Chondrocyte (in vitro differentiated cells): ENCODE data around the gene INPP4B. TPM values are rescaled to one million over a fixed set of nuclear protein-coding genes. Genes with fewer than 3 reads are reported as not detected.

Source experiments
- DNase-seq: peaks from one replicate; pipeline ENCODE4 v3.0.0; 2021; ENCODE audit warnings: mixed read lengths, low spot score
- H3K27ac Mint-ChIP-seq: one replicate; pipeline ENCODE4 v1.8.0; 2021; ENCODE audit warnings: mild to moderate bottlenecking, moderate library complexity, mixed read lengths; ENCODE audit not compliant: unreplicated experiment
- H3K27me3 Mint-ChIP-seq: 2 replicates; pipeline ENCODE4 v1.8.0; 2021; ENCODE audit warnings: low read depth, mixed read lengths
- H3K36me3 Mint-ChIP-seq: 2 replicates; pipeline ENCODE4 v1.8.0; 2021; ENCODE audit warnings: low read depth, mixed read lengths
- H3K4me1 Mint-ChIP-seq: 2 replicates; pipeline ENCODE4 v1.8.0; 2021; ENCODE audit warnings: low read depth, mild to moderate bottlenecking, mixed read lengths
- H3K4me3 Mint-ChIP-seq: one replicate; pipeline ENCODE4 v1.8.0; 2021; ENCODE audit warnings: mild to moderate bottlenecking, moderate library complexity, mixed read lengths; ENCODE audit not compliant: unreplicated experiment
- H3K9me3 Mint-ChIP-seq: 2 replicates; pipeline ENCODE4 v1.8.0; 2021; ENCODE audit warnings: low read depth, mixed read lengths
- total RNA-seq: library from RNA; stranded (reverse); gene quantifications from 3 replicates; pipeline ENCODE4 v1.2.1, GENCODE V29; 2021
- TF ChIP-seq, protein P1 (sequence below): fragments of 200-600 bp; sonication (generic); IDR thresholded peaks from 2 replicates; pipeline ENCODE4 v1.5.0; 2021; ENCODE audit warnings: antibody characterized with exemption, mild to moderate bottlenecking, moderate library complexity

Gene INPP4B
- total RNA-seq, 1 donor from 2014 or later = 30.0 TPM

DNA sequence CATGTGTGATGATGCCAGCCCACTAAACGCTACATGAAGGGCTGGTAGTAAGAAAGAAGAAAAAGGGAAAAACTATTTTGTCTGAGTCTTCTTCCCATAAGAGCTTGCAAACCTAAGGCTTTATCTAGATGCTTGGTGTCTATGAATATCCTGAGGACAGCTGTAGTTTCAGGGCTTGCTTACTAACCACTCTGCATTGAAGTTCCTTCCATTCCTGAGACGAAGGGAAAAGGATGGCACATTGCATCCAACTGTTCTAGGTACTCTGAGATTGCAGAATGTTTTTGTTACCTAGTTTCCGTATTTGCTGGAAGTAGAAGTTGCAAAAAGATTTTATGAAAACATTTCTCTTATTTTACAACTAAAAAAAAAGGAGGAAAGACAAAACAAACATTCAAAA lies 665.1 kb downstream of the INPP4B start:
- TF ChIP-seq, protein P1, sequence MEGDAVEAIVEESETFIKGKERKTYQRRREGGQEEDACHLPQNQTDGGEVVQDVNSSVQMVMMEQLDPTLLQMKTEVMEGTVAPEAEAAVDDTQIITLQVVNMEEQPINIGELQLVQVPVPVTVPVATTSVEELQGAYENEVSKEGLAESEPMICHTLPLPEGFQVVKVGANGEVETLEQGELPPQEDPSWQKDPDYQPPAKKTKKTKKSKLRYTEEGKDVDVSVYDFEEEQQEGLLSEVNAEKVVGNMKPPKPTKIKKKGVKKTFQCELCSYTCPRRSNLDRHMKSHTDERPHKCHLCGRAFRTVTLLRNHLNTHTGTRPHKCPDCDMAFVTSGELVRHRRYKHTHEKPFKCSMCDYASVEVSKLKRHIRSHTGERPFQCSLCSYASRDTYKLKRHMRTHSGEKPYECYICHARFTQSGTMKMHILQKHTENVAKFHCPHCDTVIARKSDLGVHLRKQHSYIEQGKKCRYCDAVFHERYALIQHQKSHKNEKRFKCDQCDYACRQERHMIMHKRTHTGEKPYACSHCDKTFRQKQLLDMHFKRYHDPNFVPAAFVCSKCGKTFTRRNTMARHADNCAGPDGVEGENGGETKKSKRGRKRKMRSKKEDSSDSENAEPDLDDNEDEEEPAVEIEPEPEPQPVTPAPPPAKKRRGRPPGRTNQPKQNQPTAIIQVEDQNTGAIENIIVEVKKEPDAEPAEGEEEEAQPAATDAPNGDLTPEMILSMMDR = no peak
- H3K27me3 Mint-ChIP-seq = no peaks in the 10 kb centered on the region
- H3K9me3 Mint-ChIP-seq = no peaks in the 10 kb centered on the region
- DNase-seq = no peak
- H3K4me1 Mint-ChIP-seq = peaks cover 13% of the 10 kb centered on the region
- H3K36me3 Mint-ChIP-seq = peaks cover 19% of the 10 kb centered on the region
- H3K27ac Mint-ChIP-seq = no peak overlapping the region
- no peak overlapping the region for H3K4me3 Mint-ChIP-seq

DNA sequence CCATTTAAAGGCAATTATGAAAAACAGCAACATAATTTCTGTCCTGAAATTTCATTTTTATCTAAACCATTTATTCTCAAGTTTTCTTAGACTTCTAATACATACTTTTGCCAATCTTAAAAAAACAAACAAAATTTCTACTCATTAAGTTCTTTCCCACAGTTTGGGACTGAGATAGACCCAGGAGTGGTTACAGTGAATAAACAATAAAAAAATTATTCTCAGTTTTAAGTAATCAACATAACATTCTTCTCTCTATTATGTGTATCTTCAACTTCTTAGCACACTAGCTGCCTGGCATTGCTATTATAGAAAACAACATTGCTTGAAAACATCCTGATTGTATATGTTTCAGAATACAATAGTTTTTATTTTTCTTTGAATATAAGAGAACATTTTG lies 676.9 kb downstream of the INPP4B start:
- Mint-ChIP-seq H3K27ac (peak overlapping the region; percentile 47), H3K36me3 (peaks cover 7% of the 10 kb centered on the region), H3K4me1 (peaks cover 57% of the 10 kb centered on the region), H3K27me3 (no peaks in the 10 kb centered on the region), H3K9me3 (no peaks in the 10 kb centered on the region), H3K4me3 (no peak overlapping the region)
- TF ChIP-seq, protein P1 = no peak
- DNase-seq = no peak

DNA sequence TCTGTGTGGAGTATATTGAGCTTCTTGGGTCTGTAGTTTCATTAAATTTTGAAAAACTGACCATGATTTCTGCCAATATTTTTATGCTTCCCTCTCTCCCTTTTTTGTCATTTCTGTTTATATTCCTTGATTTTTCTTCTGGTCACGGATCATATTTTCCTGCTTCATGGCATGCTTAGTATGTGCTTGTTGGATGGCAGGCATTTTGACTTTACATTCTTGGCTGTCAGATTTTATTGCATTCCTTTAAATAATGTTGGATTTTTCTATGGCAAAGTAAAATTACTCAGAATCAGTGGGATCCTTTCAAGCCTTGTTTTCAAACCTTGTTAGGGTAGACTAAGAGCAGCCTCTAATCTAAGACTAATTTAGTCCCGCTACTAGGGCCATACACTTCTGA lies 677.9 kb downstream of the INPP4B start:
- peaks cover 57% of the 10 kb centered on the region for H3K4me1 Mint-ChIP-seq
- no peak for DNase-seq
- H3K27me3 Mint-ChIP-seq = no peaks in the 10 kb centered on the region
- H3K9me3 Mint-ChIP-seq = no peaks in the 10 kb centered on the region
- peak overlapping the region; percentile 27 for H3K4me3 Mint-ChIP-seq
- peak overlapping the region; percentile 86 for H3K27ac Mint-ChIP-seq
- TF ChIP-seq, protein P1 = no peak
- H3K36me3 Mint-ChIP-seq = peaks cover 7% of the 10 kb centered on the region

DNA sequence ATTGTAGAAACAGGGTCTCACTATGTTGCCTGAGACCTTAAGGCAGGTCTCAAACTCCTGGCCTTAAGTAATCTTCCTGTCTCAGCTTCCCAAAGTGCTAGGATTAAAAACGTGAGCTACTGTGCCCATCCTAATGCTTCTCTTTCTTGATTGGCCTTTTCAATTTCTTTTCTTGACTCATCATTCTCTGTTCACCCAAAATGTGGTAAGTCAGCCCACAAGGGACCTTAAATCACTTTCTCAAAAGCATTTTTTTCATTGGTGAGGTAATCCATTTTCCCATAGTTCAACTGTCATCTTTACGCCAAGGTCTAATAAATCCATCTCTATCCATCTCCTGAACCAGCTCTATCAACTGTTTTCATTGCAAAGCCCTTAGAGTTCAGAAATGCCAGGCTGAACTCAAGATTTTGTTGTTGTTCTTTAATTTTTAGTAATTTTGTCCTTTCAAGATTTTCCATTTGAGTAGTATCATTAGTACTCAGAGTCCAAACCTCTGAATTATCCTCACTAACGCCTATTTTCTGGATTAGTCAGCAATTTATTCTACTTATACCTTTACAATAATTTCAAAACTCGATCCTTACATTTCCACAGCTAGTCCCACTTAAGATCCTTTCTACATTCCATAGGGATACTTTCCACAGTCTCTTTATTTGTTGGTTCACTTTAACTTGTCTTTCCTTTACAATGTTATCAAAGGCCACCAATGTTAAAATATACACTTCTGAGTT lies 681.2 kb downstream of the INPP4B start:
- Mint-ChIP-seq H3K27ac (no peak overlapping the region), H3K36me3 (peaks cover 3% of the 10 kb centered on the region), H3K27me3 (no peaks in the 10 kb centered on the region), H3K4me1 (peaks cover 52% of the 10 kb centered on the region), H3K9me3 (no peaks in the 10 kb centered on the region), H3K4me3 (no peak overlapping the region)
- TF ChIP-seq, protein P1 = no peak
- DNase-seq = no peak

DNA sequence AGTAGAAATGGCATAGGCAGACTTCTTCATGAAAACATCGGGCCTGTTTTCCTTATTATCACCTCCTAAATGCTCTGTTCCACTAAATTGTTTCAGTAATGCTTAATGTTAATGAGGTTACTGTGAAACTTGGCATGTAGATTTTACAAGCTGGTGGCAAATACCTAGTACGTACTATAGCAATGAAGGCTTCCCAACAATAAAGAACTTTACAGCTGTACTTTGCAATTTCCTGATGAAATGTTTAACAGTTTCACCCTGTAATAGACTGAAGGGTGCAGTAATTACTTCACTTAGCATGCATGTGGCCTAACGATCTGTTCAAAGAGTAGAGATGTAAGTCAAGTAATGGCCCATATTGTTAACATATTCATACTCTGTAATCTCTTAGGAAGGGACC lies 685.0 kb downstream of the INPP4B start:
- Mint-ChIP-seq H3K4me1 (peaks cover 27% of the 10 kb centered on the region), H3K9me3 (no peaks in the 10 kb centered on the region), H3K36me3 (peaks cover 11% of the 10 kb centered on the region), H3K27ac (no peak overlapping the region), H3K27me3 (no peaks in the 10 kb centered on the region), H3K4me3 (no peak overlapping the region)
- no peak for DNase-seq
- TF ChIP-seq, protein P1 = no peak
